ENCODE results near the gene DIDO1. TPM values are rescaled to one million over a fixed set of nuclear protein-coding genes. Genes with fewer than 3 reads are reported as not detected.

Gene DIDO1
- total RNA-seq, 4 donors from 2014 or later = 49.5 to 75.8 (median 66.5) TPM

- Histone ChIP-seq H3K27me3 (peaks cover 27% of the 10 kb centered on the region), H3K27ac (no peak overlapping the region), H3K36me3 (peaks cover 0 to 9% of the 10 kb centered on the region in 2 donors), H3K4me1 (peaks cover 0 to 25% (median 9%) of the 10 kb centered on the region in 3 donors), H3K4me3 (no peak overlapping the region), H3K9me3 (no peaks in the 10 kb centered on the region)
- no peak for ATAC-seq
- 69 to 100% methylated on average over 1 to 13 of the region's 24 CpGs for WGBS, 2 donors (ENCODE audit: low coverage in 1 of 2)
- TF ChIP-seq EP300 (IDR thresholded peaks at IDR 0.05) (no peak), CTCF (IDR thresholded peaks at IDR 0.05) (no peak), POLR2AphosphoS5 (IDR thresholded peaks at IDR 0.05) (no peak), POLR2A (IDR thresholded peaks at IDR 0.05) (no peak)
Observed at GRCh38 chr20:62834967-62835730, 91.2 kb downstream of the DIDO1 start.

GRCh38 chr20:62832951-62833391, 93.3 kb downstream of the DIDO1 start:
- peak; percentile 17 for ATAC-seq
- peaks cover 0 to 9% of the 10 kb centered on the region in 2 donors for H3K36me3 ChIP-seq
- peak overlapping the region in 2 of 4 donors; percentile 59 to 75 for H3K27ac ChIP-seq
- WGBS, 2 donors (ENCODE audit: low coverage in 1 of 2) = 12 to 66% methylated on average over 5 to 7 of the region's 14 CpGs
- peaks cover 0 to 25% (median 9%) of the 10 kb centered on the region in 3 donors for H3K4me1 ChIP-seq
- peaks cover 20% of the 10 kb centered on the region for H3K27me3 ChIP-seq
- no peaks in the 10 kb centered on the region for H3K9me3 ChIP-seq
- TF ChIP-seq POLR2AphosphoS5 (IDR thresholded peaks at IDR 0.05) = no peak
- no peak for TF ChIP-seq CTCF (IDR thresholded peaks at IDR 0.05)
- TF ChIP-seq EP300 (IDR thresholded peaks at IDR 0.05) = no peak
- TF ChIP-seq POLR2A (IDR thresholded peaks at IDR 0.05) = no peak
- H3K4me3 ChIP-seq = no peak overlapping the region

- peaks cover 17% of the 10 kb centered on the region for H3K27me3 ChIP-seq
- ATAC-seq = peak; percentile 53
- peaks cover 0 to 25% (median 9%) of the 10 kb centered on the region in 3 donors for H3K4me1 ChIP-seq
- TF ChIP-seq EP300 (IDR thresholded peaks at IDR 0.05) = no peak
- TF ChIP-seq CTCF (IDR thresholded peaks at IDR 0.05) = no peak
- TF ChIP-seq POLR2AphosphoS5 (IDR thresholded peaks at IDR 0.05) = no peak
- no peak for TF ChIP-seq POLR2A (IDR thresholded peaks at IDR 0.05)
- peak overlapping the region in 2 of 4 donors; percentile 59 to 75 for H3K27ac ChIP-seq
- H3K9me3 ChIP-seq = no peaks in the 10 kb centered on the region
- peaks cover 0 to 9% of the 10 kb centered on the region in 2 donors for H3K36me3 ChIP-seq
- 0% methylated on average over 2 of the region's 22 CpGs; no CpG with 5 or more reads in 1 of the 2 donors for WGBS, 2 donors (ENCODE audit: low coverage in 1 of 2)
- H3K4me3 ChIP-seq = no peak overlapping the region
Observed at GRCh38 chr20:62832212-62832922, 93.9 kb downstream of the DIDO1 start.

- Histone ChIP-seq H3K4me3 (no peak overlapping the region), H3K36me3 (peaks cover 0 to 9% of the 10 kb centered on the region in 2 donors), H3K27ac (peak overlapping the region in 3 of 4 donors; percentile 19 to 75 (median 59)), H3K4me1 (peaks cover 0 to 25% (median 9%) of the 10 kb centered on the region in 3 donors), H3K9me3 (no peaks in the 10 kb centered on the region), H3K27me3 (peaks cover 12% of the 10 kb centered on the region)
- no peak for TF ChIP-seq POLR2AphosphoS5 (IDR thresholded peaks at IDR 0.05)
- TF ChIP-seq POLR2A (IDR thresholded peaks at IDR 0.05) = no peak
- no peak for TF ChIP-seq EP300 (IDR thresholded peaks at IDR 0.05)
- TF ChIP-seq CTCF (IDR thresholded peaks at IDR 0.05) = no peak
- no peak for ATAC-seq
- WGBS, 2 donors (ENCODE audit: low coverage in 1 of 2) = 26% methylated on average over 7 of the region's 10 CpGs; no CpG with 5 or more reads in 1 of the 2 donors
Observed at GRCh38 chr20:62831854-62832211, 94.5 kb downstream of the DIDO1 start.
